ENCODE results near the gene DCLK1. TPM values are rescaled to one million over a fixed set of nuclear protein-coding genes. Genes with fewer than 3 reads are reported as not detected.

The DCLK1 gene
- total and polyA plus RNA-seq, 10 of the 15 experiments (the other 5 are each of a cell fraction or from before 2014, with no cell fraction given): not detected

GRCh38 chr13:35804901-35805300 is 326.3 kb downstream of the DCLK1 start:
- Histone ChIP-seq H2AFZ (ENCODE audit: control insufficient read depth, low read depth, low read length) (no peak overlapping the region), H3K4me3 (no peak overlapping the region), H3K4me1 (ENCODE audit: control insufficient read depth, insufficient read depth, low read length) (no peaks in the 10 kb centered on the region), H3K79me2 (ENCODE audit: control insufficient read depth, insufficient read depth, low read length) (no peaks in the 10 kb centered on the region), H3K4me2 (ENCODE audit: control insufficient read depth, insufficient read depth) (no peak overlapping the region), H3K9me3 (replicated peaks; ENCODE audit: control insufficient read depth, insufficient read depth, low read length) (no peaks in the 10 kb centered on the region), H4K20me1 (ENCODE audit: control insufficient read depth, insufficient read depth) (no peaks in the 10 kb centered on the region), H3K36me3 (ENCODE audit: control insufficient read depth in 2 of 2, insufficient read depth in 2 of 2, low read length in 1 of 2) (no peaks in the 10 kb centered on the region), H3K9ac (ENCODE audit: control insufficient read depth, insufficient read depth, low read length) (no peak overlapping the region), H3K27me3 (replicated peaks in 1 of 2; ENCODE audit: control insufficient read depth in 2 of 2, insufficient read depth in 2 of 2, low read length in 1 of 2) (no peaks in the 10 kb centered on the region), H3K27ac (ENCODE audit: control insufficient read depth, insufficient read depth) (no peak overlapping the region)
- SMC1A ChIA-PET (ENCODE audit: uncharacterized antibody, unreplicated experiment): no interaction called here
- in situ Hi-C loops (cut with MboI): no loop called here
- FAIRE-seq (no peak), DNase-seq (ENCODE audit: low read depth, low spot score) (no peak), ATAC-seq (no peak)
- POLR2A ChIA-PET: no interaction called here
- intact Hi-C loops (cut with micrococcal nuclease; ENCODE audit: unreplicated experiment): no loop called here
- no peak for TF ChIP-seq STAT3 (IDR thresholded peaks at IDR 0.05; ENCODE audit: low read depth, low read length)
- TF ChIP-seq HDGF (IDR thresholded peaks at IDR 0.05): no peak
- no peak for TF ChIP-seq SREBF2 (IDR thresholded peaks at IDR 0.05; ENCODE audit: low read length)
- TF ChIP-seq FOXM1 (IDR thresholded peaks at IDR 0.05; ENCODE audit: low read depth, low read length): no peak
- TF ChIP-seq IKZF2 (IDR thresholded peaks at IDR 0.05): no peak
- no peak for TF ChIP-seq BACH1 (IDR thresholded peaks at IDR 0.05; ENCODE audit: borderline replicate concordance)
- TF ChIP-seq MYB (IDR thresholded peaks at IDR 0.05; ENCODE audit: borderline replicate concordance, low read depth, low read length): no peak
- no peak for TF ChIP-seq RELB (IDR thresholded peaks at IDR 0.05; ENCODE audit: low read depth)
- no peak for TF ChIP-seq PAX8 (IDR thresholded peaks at IDR 0.05)
- no peak for TF ChIP-seq CHD4 (IDR thresholded peaks at IDR 0.05)
- no peak for TF ChIP-seq CBX5 (IDR thresholded peaks at IDR 0.05; ENCODE audit: low read depth)
- TF ChIP-seq E2F8 (IDR thresholded peaks at IDR 0.05; ENCODE audit: low read depth, partially characterized antibody): no peak
- TF ChIP-seq ESRRA (IDR thresholded peaks at IDR 0.05; ENCODE audit: low read length): no peak
- TF ChIP-seq POLR2A (IDR thresholded peaks at IDR 0.05; ENCODE audit: low read depth, low read length): no peak
- no TSS peak for BruUV-seq (replicated peaks)
- RAD21 ChIA-PET (ENCODE audit: unreplicated experiment): interaction anchor here (1.2 to 1.4 kb wide), 2 partner anchors 14 to 15 kb away, joined by 3 read pairs; no protein-coding TSS in a partner anchor
- CTCF ChIA-PET: no interaction called here
- 32% methylated on average over 5 of the region's 5 CpGs for WGBS (ENCODE audit: insufficient coverage, insufficient replicate concordance, low lambda C conversion rate, missing lambda C conversion rate)
